ENCODE measurements around the gene SCNN1A. TPM values are rescaled to one million over a fixed set of nuclear protein-coding genes. Genes with fewer than 3 reads are reported as not detected.

The SCNN1A gene
- under 0.01 and 0.26 TPM in 2 replicates for total RNA-seq
- polyA plus RNA-seq: 0.05 and 0.08 TPM in 2 replicates
- polyA plus RNA-seq (2012): 0.13 and 0.29 TPM in 2 replicates
- not detected in 2 replicates for polyA minus RNA-seq (ENCODE audit: low replicate concordance)

GRCh38 chr12:6375269-6376078, at the start of gene SCNN1A:
Gene SCNN1A, minus strand, starts transcription at chr12:6375563. Its CDS starts 780 bp downstream, at chr12:6374783.
- Histone ChIP-seq H4K20me1 (ENCODE audit: control insufficient read depth, extremely low read depth, insufficient read depth, low read length) (no peaks in the 10 kb centered on the region), H3K4me3 (replicated peaks in 1 of 4; ENCODE audit: control extremely low read depth in 1 of 4, insufficient read depth in 1 of 4, low read depth in 3 of 4, low read length in 4 of 4) (no peak within 1 kb of the TSS), H3K4me2 (ENCODE audit: extremely low read depth, insufficient read depth, low read length) (peak within 1 kb of the TSS; percentile 15), H3K27me3 (ENCODE audit: control insufficient read depth, insufficient read depth, low read length) (no peaks in the 10 kb centered on the region), H3K9me3 (ENCODE audit: control insufficient read depth, insufficient read depth, low read depth, low read length) (no peaks in the 10 kb centered on the region), H2AFZ (ENCODE audit: low read length) (peak within 1 kb of the TSS; percentile 59), H3K9ac (ENCODE audit: insufficient read depth, low read length) (no peak within 1 kb of the TSS), H3K36me3 (ENCODE audit: control insufficient read depth, insufficient read depth, low read length) (no peaks in the 10 kb centered on the region), H3K79me2 (ENCODE audit: control insufficient read depth, insufficient read depth, low read length) (no peaks in the 10 kb centered on the region), H3K27ac (ENCODE audit: insufficient read depth, low read length) (no peak within 1 kb of the TSS), H3K4me1 (ENCODE audit: control insufficient read depth, extremely low read depth, insufficient read depth, low read length) (peaks cover 20% of the 10 kb centered on the region)
- no peak for DNase-seq (ENCODE audit: low read depth in 2 of 2)
- no peak for TF ChIP-seq EZH2 (IDR thresholded peaks at IDR 0.05; ENCODE audit: low read length, missing control alignments)
- no peak for TF ChIP-seq CTCF (conservative IDR thresholded peaks at IDR 0.05 in 1 of 2, IDR thresholded peaks at IDR 0.05 in 1 of 2; ENCODE audit: low read depth in 1 of 2, low read length in 2 of 2)

- no peaks in the 10 kb centered on the region for H3K79me2 ChIP-seq (ENCODE audit: control insufficient read depth, insufficient read depth, low read length)
- TF ChIP-seq CTCF (conservative IDR thresholded peaks at IDR 0.05 in 1 of 2, IDR thresholded peaks at IDR 0.05 in 1 of 2; ENCODE audit: low read depth in 1 of 2, low read length in 2 of 2): no peak
- TF ChIP-seq EZH2 (IDR thresholded peaks at IDR 0.05; ENCODE audit: low read length, missing control alignments): no peak
These were observed 49.5 kb upstream of the SCNN1A start for GRCh38 chr12:6424866-6425265.

DNA sequence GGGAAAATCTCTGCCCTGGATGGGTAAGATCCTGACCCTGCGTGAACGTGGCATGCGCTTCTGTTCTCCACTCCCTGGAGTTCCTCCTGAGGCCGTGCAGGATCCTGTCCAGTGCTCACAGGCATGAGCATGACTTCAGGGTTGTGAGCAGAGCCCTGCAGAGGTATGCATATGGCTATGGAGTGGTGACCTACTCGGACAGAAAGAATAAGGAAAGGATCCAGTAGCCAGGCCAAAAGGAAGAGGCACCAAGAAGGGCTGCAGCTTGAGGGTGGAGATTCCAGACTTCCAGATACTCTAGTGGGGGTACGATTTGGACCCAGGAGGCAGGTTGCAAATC, 48.6 kb upstream of the SCNN1A start:
- H3K9me3 ChIP-seq (ENCODE audit: control insufficient read depth, insufficient read depth, low read depth, low read length): no peaks in the 10 kb centered on the region
- H3K27ac ChIP-seq (ENCODE audit: insufficient read depth, low read length): no peak overlapping the region
- H3K9ac ChIP-seq (ENCODE audit: insufficient read depth, low read length): no peak overlapping the region
- H3K79me2 ChIP-seq (ENCODE audit: control insufficient read depth, insufficient read depth, low read length): no peaks in the 10 kb centered on the region
- H4K20me1 ChIP-seq (ENCODE audit: control insufficient read depth, extremely low read depth, insufficient read depth, low read length): no peaks in the 10 kb centered on the region
- TF ChIP-seq EZH2 (IDR thresholded peaks at IDR 0.05; ENCODE audit: low read length, missing control alignments) (no peak), CTCF (conservative IDR thresholded peaks at IDR 0.05 in 1 of 2, IDR thresholded peaks at IDR 0.05 in 1 of 2; ENCODE audit: low read depth in 1 of 2, low read length in 2 of 2) (no peak)
- no peaks in the 10 kb centered on the region for H3K27me3 ChIP-seq (ENCODE audit: control insufficient read depth, insufficient read depth, low read length)
- no peak overlapping the region for H3K4me3 ChIP-seq (replicated peaks in 1 of 4; ENCODE audit: control extremely low read depth in 1 of 4, insufficient read depth in 1 of 4, low read depth in 3 of 4, low read length in 4 of 4)
- H2AFZ ChIP-seq (ENCODE audit: low read length): no peak overlapping the region
- H3K36me3 ChIP-seq (ENCODE audit: control insufficient read depth, insufficient read depth, low read length): no peaks in the 10 kb centered on the region
- DNase-seq (ENCODE audit: low read depth in 2 of 2): no peak
- H3K4me2 ChIP-seq (ENCODE audit: extremely low read depth, insufficient read depth, low read length): no peak overlapping the region
- H3K4me1 ChIP-seq (ENCODE audit: control insufficient read depth, extremely low read depth, insufficient read depth, low read length): no peaks in the 10 kb centered on the region

More at GRCh38 chr12:6424866-6425265, 49.5 kb upstream of the SCNN1A start:
- DNase-seq (ENCODE audit: low read depth in 2 of 2): no peak
- Histone ChIP-seq H3K4me1 (ENCODE audit: control insufficient read depth, extremely low read depth, insufficient read depth, low read length) (no peaks in the 10 kb centered on the region), H3K36me3 (ENCODE audit: control insufficient read depth, insufficient read depth, low read length) (no peaks in the 10 kb centered on the region), H3K4me3 (replicated peaks in 1 of 4; ENCODE audit: control extremely low read depth in 1 of 4, insufficient read depth in 1 of 4, low read depth in 3 of 4, low read length in 4 of 4) (no peak overlapping the region), H3K27me3 (ENCODE audit: control insufficient read depth, insufficient read depth, low read length) (no peaks in the 10 kb centered on the region), H2AFZ (ENCODE audit: low read length) (no peak overlapping the region), H3K4me2 (ENCODE audit: extremely low read depth, insufficient read depth, low read length) (no peak overlapping the region), H4K20me1 (ENCODE audit: control insufficient read depth, extremely low read depth, insufficient read depth, low read length) (no peaks in the 10 kb centered on the region), H3K27ac (ENCODE audit: insufficient read depth, low read length) (no peak overlapping the region), H3K9me3 (ENCODE audit: control insufficient read depth, insufficient read depth, low read depth, low read length) (no peaks in the 10 kb centered on the region), H3K9ac (ENCODE audit: insufficient read depth, low read length) (no peak overlapping the region)
